Endodermal cell (in vitro differentiated cells): ENCODE results near the gene ZCCHC24. TPM values are rescaled to one million over a fixed set of nuclear protein-coding genes. Genes with fewer than 3 reads are reported as not detected.

Source experiments
- DNase-seq: peaks from one replicate; pipeline ENCODE4 v3.0.0-alpha.2; 2017
- H3K27ac ChIP-seq: 2 replicates; pipeline ENCODE4 v1.5.1; 2013; ENCODE audit warnings: mild to moderate bottlenecking, low read depth, low read length, moderate library complexity
- H3K27me3 ChIP-seq: 2 replicates; pipeline ENCODE4 v1.6.1; 2013; ENCODE audit warnings: mild to moderate bottlenecking, low read length, moderate library complexity; ENCODE audit not compliant: insufficient read depth, control insufficient read depth, poor library complexity, severe bottlenecking
- H3K36me3 ChIP-seq: 2 replicates; pipeline ENCODE4 v1.7.0; 2013; ENCODE audit warnings: mild to moderate bottlenecking, low read length, moderate library complexity; ENCODE audit not compliant: control insufficient read depth, insufficient read depth
- H3K4me1 ChIP-seq: one replicate; pipeline ENCODE4 v1.7.0; 2013; ENCODE audit warnings: low read length; ENCODE audit not compliant: control insufficient read depth, insufficient read depth
- H3K4me3 ChIP-seq: 2 replicates; pipeline ENCODE4 v1.5.1; 2013; ENCODE audit warnings: mild to moderate bottlenecking, low read length, moderate library complexity
- H3K9ac ChIP-seq: 2 replicates; pipeline ENCODE4 v1.6.1; 2013; ENCODE audit warnings: mild to moderate bottlenecking, low read length, moderate library complexity; ENCODE audit not compliant: poor library complexity, severe bottlenecking; ENCODE audit errors: extremely low read depth
- H3K9me3 ChIP-seq: 2 replicates; pipeline ENCODE4 v1.6.1; 2013; ENCODE audit warnings: mild to moderate bottlenecking, low read length, moderate library complexity; ENCODE audit not compliant: control insufficient read depth
- H3K27ac Mint-ChIP-seq: 2 replicates; pipeline ENCODE4 v1.8.0; 2020; ENCODE audit warnings: mixed read lengths
- H3K27me3 Mint-ChIP-seq: 2 replicates; pipeline ENCODE4 v1.8.0; 2021; ENCODE audit warnings: mild to moderate bottlenecking, mixed read lengths; ENCODE audit not compliant: insufficient read depth
- H3K36me3 Mint-ChIP-seq: 2 replicates; pipeline ENCODE4 v1.8.0; 2020; ENCODE audit warnings: low read depth, mixed read lengths
- H3K4me1 Mint-ChIP-seq: 2 replicates; pipeline ENCODE4 v1.8.0; 2020; ENCODE audit warnings: mixed read lengths
- H3K4me3 Mint-ChIP-seq: 2 replicates; pipeline ENCODE4 v1.8.0; 2020; ENCODE audit warnings: mild to moderate bottlenecking, moderate library complexity, mixed read lengths
- H3K9me3 Mint-ChIP-seq: 2 replicates; pipeline ENCODE4 v1.8.0; 2020; ENCODE audit warnings: mild to moderate bottlenecking, mixed read lengths
- CTCF ChIP-seq: fragments of 200-600 bp; sonication (generic); conservative IDR thresholded peaks from 2 replicates; pipeline ENCODE4 v1.5.0; 2021; ENCODE audit warnings: antibody characterized with exemption, mild to moderate bottlenecking
- WGBS, 2 experiments: methylation state at CpG; one replicate each; pipeline versions ENCODE4 v1.1.5 to v1.1.7; 2013; ENCODE audit warnings: missing lambda C conversion rate in 2 of 2, mixed read lengths in 1 of 2; ENCODE audit not compliant: insufficient coverage in 1 of 2, insufficient read length in 1 of 2; 5-methylcytosine and 5-hydroxymethylcytosine counted together
- total RNA-seq, 2 donors: library from RNA; stranded (reverse); fragmentation: NEBNext Ultra II Directional in 1 of 2; extraction: Animal tissue kit (Norgen Biotek cat#: 25700) in 1 of 2; gene quantifications; 2 replicates in 1 of 2; 3 replicates in 1 of 2; pipeline ENCODE4 v1.2.1, GENCODE V29; 2021

The ZCCHC24 gene
- total RNA-seq, 2 donors from 2014 or later = 7.6 to 10.7 TPM

GRCh38 chr10:79484476-79484875 lies 39.1 kb upstream of the ZCCHC24 start:
- Histone ChIP-seq H3K27ac (no peak overlapping the region), H3K4me1 (no peaks in the 10 kb centered on the region), H3K27me3 (no peaks in the 10 kb centered on the region), H3K36me3 (no peaks in the 10 kb centered on the region), H3K9me3 (no peaks in the 10 kb centered on the region), H3K9ac (no peak overlapping the region), H3K4me3 (no peak overlapping the region)
- H3K9me3 Mint-ChIP-seq = no peaks in the 10 kb centered on the region
- H3K27me3 Mint-ChIP-seq = peaks cover 2% of the 10 kb centered on the region
- no peak for TF ChIP-seq CTCF
- H3K27ac Mint-ChIP-seq = no peak overlapping the region
- DNase-seq = no peak
- no peaks in the 10 kb centered on the region for H3K4me1 Mint-ChIP-seq
- 90 to 92% methylated on average over 2 to 6 of the region's 6 CpGs for WGBS, 2 experiments
- no peaks in the 10 kb centered on the region for H3K36me3 Mint-ChIP-seq
- H3K4me3 Mint-ChIP-seq = no peak overlapping the region

- H3K9me3 Mint-ChIP-seq = no peaks in the 10 kb centered on the region
- H3K27ac Mint-ChIP-seq = no peak overlapping the region
- no peaks in the 10 kb centered on the region for H3K4me1 Mint-ChIP-seq
- H3K36me3 Mint-ChIP-seq = no peaks in the 10 kb centered on the region
- Histone ChIP-seq H3K27ac (no peak overlapping the region), H3K4me3 (no peak overlapping the region), H3K4me1 (no peaks in the 10 kb centered on the region), H3K36me3 (no peaks in the 10 kb centered on the region), H3K9ac (no peak overlapping the region), H3K9me3 (no peaks in the 10 kb centered on the region), H3K27me3 (no peaks in the 10 kb centered on the region)
- peaks cover 2% of the 10 kb centered on the region for H3K27me3 Mint-ChIP-seq
- TF ChIP-seq CTCF = no peak
- no peak for DNase-seq
- no peak overlapping the region for H3K4me3 Mint-ChIP-seq
- WGBS, 2 experiments = 92 to 100% methylated on average over 1 to 2 of the region's 2 CpGs
Measured at GRCh38 chr10:79483948-79484347, 38.5 kb upstream of the ZCCHC24 start.

GRCh38 chr10:79483299-79483698 lies 37.9 kb upstream of the ZCCHC24 start:
- no peaks in the 10 kb centered on the region for H3K9me3 Mint-ChIP-seq
- no peak overlapping the region for H3K27ac ChIP-seq

More at GRCh38 chr10:79483299-79483698, 37.9 kb upstream of the ZCCHC24 start:
- Mint-ChIP-seq H3K36me3 (no peaks in the 10 kb centered on the region), H3K4me1 (no peaks in the 10 kb centered on the region), H3K27ac (no peak overlapping the region), H3K27me3 (peaks cover 2% of the 10 kb centered on the region), H3K4me3 (no peak overlapping the region)
- H3K4me1 ChIP-seq = no peaks in the 10 kb centered on the region
- no peak overlapping the region for H3K9ac ChIP-seq
- 84% methylated on average over 2 of the region's 3 CpGs; no CpG with 5 or more reads in 1 of the 2 experiments for WGBS, 2 experiments
- no peak for TF ChIP-seq CTCF
- no peak for DNase-seq
- no peaks in the 10 kb centered on the region for H3K27me3 ChIP-seq
- no peaks in the 10 kb centered on the region for H3K36me3 ChIP-seq
- H3K9me3 ChIP-seq = no peaks in the 10 kb centered on the region
- H3K4me3 ChIP-seq = no peak overlapping the region
